Epithelial cell of alveolus of lung (primary cell): Measurements from ENCODE around the gene ARHGAP40. TPM values are rescaled to one million over a fixed set of nuclear protein-coding genes. Genes with fewer than 3 reads are reported as not detected.

Experiments used
- total RNA-seq: library from RNA; depleted of rRNA; stranded (reverse); fragments of >200 nt; gene quantifications from 2 replicates; pipeline ENCODE4 v1.2.1, GENCODE V29; 2015

ARHGAP40 gene
- 0.91 TPM in 1 of 2 replicates, not detected in the other for total RNA-seq

DNA sequence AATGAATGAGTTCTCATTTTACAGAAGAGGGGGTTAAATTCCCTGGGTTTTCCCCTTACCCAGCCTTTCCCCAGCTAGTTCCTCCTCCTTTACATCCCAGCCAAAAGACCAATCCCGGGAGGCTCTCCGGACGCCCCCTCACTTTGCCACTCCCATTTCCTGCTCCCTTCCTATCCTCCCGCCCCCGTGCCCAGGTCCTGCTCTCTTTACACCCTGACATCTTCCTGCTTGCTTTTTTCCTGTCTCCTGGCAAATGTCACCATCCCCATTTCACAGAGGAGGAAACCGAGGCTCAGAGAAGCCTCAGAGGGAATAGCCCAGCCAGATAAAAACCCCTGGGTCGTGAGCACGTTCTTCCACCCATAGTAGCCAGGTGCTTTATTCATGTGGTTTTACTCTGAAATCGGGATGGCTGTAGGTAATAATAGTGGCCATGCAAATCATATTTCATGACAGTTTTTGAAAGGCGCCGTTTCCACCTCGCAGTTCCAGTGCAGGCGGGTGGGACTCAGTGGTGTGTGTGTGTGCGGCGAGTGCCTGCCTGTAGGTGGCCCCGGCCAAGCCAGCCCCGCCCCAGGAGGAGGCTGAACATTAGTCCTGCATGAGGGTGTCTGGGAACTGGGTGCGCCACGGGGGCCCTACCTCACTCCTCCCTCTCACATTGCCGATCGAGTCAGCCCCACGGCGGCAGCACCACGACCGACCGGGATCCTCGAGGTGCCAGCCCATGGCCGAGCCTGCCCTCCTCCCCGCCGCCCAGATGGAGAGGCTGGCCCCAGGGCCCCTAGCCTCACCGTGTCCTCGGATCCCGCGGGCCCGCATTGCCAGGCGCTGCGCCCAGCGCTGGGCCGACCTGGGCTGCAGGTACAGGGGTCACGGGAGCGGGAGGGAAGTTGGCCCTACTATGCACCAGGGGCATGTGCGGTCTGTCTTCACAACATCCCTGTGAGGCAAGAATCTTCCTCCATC lies at the start of gene ARHGAP40:
Gene ARHGAP40 (plus strand): TSS at position 594 of the 969 bp plus-strand sequence.

GRCh38 chr20:38581013-38581412 lies 20.6 kb upstream of the ARHGAP40 start, which contains the start of gene ADIG:
Gene ADIG (plus strand): TSS chr20:38581197. CDS start chr20:38581251, 54 bp downstream.

Other genes with a start within 250 kb of the ARHGAP40 start
- gene SNHG17, start 166.5 kb upstream of the ARHGAP40 start, total RNA-seq = 17.5 and 25.6 TPM in 2 replicates
- 15.1 and 16.7 TPM in 2 replicates for gene RALGAPB, start 129.0 kb upstream of the ARHGAP40 start, total RNA-seq
- not detected in 2 replicates for gene ADIG, start 20.6 kb upstream of the ARHGAP40 start, total RNA-seq
- not detected in 2 replicates for gene SLC32A1, start 122.7 kb downstream of the ARHGAP40 start, total RNA-seq
- gene ACTR5, start 146.7 kb downstream of the ARHGAP40 start, total RNA-seq = 4.6 and 5.3 TPM in 2 replicates
- gene PPP1R16B, start 203.9 kb downstream of the ARHGAP40 start, total RNA-seq = 0.39 and 0.56 TPM in 2 replicates